Stimulated activated CD4-positive, alpha-beta T cell treated with anti-CD3 and anti-CD28 coated beads, TNF-alpha, amount 100 ng/mL, for 4 hours (primary cell): ENCODE data around the gene PHKA1.
"Not testable (repeated sequence)": the region's sequence is repeated elsewhere in the genome, so short reads cannot be mapped to it uniquely, and the experiment has no call there.

Source experiments
- DNase-seq, 3 experiments: peaks; one replicate each; pipeline ENCODE4 v3.0.0-alpha.2; 2020; ENCODE audit warnings: low read depth in 3 of 3

The PHKA1 gene

GRCh38 chrX:72713599-72714477 is at the start of gene PHKA1:
TSS of gene PHKA1 (minus strand) at chrX:72714306. CDS start at chrX:72713880, 426 bp downstream.
- peak; percentile 8 to 26 (median 9) for DNase-seq

GRCh38 chrX:72760454-72760853 is 46.3 kb upstream of the PHKA1 start:
- not testable (repeated sequence) for DNase-seq

- DNase-seq, result not testable (repeated sequence)
Measured at GRCh38 chrX:72748545-72748944, 34.4 kb upstream of the PHKA1 start.

GRCh38 chrX:72745546-72745945 is 31.4 kb upstream of the PHKA1 start:
- not testable (repeated sequence) for DNase-seq

- no peak for DNase-seq
Measured at GRCh38 chrX:72735561-72735960, 21.5 kb upstream of the PHKA1 start.

- not testable (repeated sequence) for DNase-seq
Measured at GRCh38 chrX:72733636-72734035, 19.5 kb upstream of the PHKA1 start.

GRCh38 chrX:72727846-72728245 is 13.7 kb upstream of the PHKA1 start:
- no peak for DNase-seq

- DNase-seq, result no peak
Measured at GRCh38 chrX:72716766-72717165, 2.7 kb upstream of the PHKA1 start.

GRCh38 chrX:72715546-72715945 is 1.4 kb upstream of the PHKA1 start:
- no peak for DNase-seq

- no peak for DNase-seq
Measured at GRCh38 chrX:72714478-72714916, 391 bp upstream of the PHKA1 start.

GRCh38 chrX:72713130-72713529 is 976 bp downstream of the PHKA1 start:
- no peak for DNase-seq

GRCh38 chrX:72712094-72712755 is 1.9 kb downstream of the PHKA1 start:
- DNase-seq, result no peak

- DNase-seq, result no peak
Measured at GRCh38 chrX:72705814-72706213, 8.3 kb downstream of the PHKA1 start.

- no peak for DNase-seq
Measured at GRCh38 chrX:72705111-72705510, 9.0 kb downstream of the PHKA1 start.

- DNase-seq, result no peak
Measured at GRCh38 chrX:72694170-72694569, 19.9 kb downstream of the PHKA1 start.

GRCh38 chrX:72693477-72693876 is 20.6 kb downstream of the PHKA1 start:
- DNase-seq, result no peak

GRCh38 chrX:72687396-72687795 is 26.7 kb downstream of the PHKA1 start:
- no peak for DNase-seq

- no peak for DNase-seq
Measured at GRCh38 chrX:72685810-72686456, 28.2 kb downstream of the PHKA1 start.

GRCh38 chrX:72685018-72685417 is 29.1 kb downstream of the PHKA1 start:
- no peak for DNase-seq

GRCh38 chrX:72683631-72684030 is 30.5 kb downstream of the PHKA1 start:
- DNase-seq, result no peak

GRCh38 chrX:72676465-72676864 is 37.6 kb downstream of the PHKA1 start:
- DNase-seq, result no peak

GRCh38 chrX:72673951-72674350 is 40.2 kb downstream of the PHKA1 start:
- not testable (repeated sequence) for DNase-seq
